GM18508 (cell line): Measurements from ENCODE around the gene XK.
"Not testable (repeated sequence)": the region's sequence is repeated elsewhere in the genome, so short reads cannot be mapped to it uniquely, and the experiment has no call there.

ENCODE experiments used
- ATAC-seq: cut with Tn5 transposase; IDR thresholded peaks from one replicate; pipeline ENCODE4 v1.9.1; 2021; ENCODE audit warnings: moderate number of reproducible peaks; ENCODE audit not compliant: insufficient read depth, unreplicated experiment

Gene XK

GRCh38 chrX:37752281-37752680, 66.7 kb downstream of the XK start:
- ATAC-seq, result no peak

- no peak for ATAC-seq
Measured at GRCh38 chrX:37752936-37753335, 67.3 kb downstream of the XK start.

GRCh38 chrX:37753384-37753783, 67.8 kb downstream of the XK start:
- ATAC-seq, result no peak

DNA sequence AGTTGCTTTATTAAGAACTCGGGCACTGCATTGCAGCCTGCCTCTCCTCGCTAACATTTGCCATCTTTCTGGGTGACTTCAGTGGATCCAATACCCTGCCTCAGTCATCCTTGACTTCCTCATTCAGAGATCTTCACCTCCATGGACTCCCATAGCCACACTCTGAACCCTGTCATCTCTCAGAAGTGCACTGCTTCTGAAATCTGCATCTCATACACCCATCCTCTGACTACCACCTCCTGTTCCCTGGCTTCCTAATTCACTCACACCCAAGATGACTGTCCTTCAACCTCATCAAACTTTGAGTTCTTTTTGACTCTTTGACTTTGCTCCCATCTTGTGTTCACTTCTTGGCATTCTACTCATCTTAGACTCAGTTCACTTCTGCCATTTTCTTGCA, 68.9 kb downstream of the XK start:
- peak; percentile 12 for ATAC-seq

- peak; percentile 87 for ATAC-seq
Measured at GRCh38 chrX:37755025-37755424, 69.4 kb downstream of the XK start.

DNA sequence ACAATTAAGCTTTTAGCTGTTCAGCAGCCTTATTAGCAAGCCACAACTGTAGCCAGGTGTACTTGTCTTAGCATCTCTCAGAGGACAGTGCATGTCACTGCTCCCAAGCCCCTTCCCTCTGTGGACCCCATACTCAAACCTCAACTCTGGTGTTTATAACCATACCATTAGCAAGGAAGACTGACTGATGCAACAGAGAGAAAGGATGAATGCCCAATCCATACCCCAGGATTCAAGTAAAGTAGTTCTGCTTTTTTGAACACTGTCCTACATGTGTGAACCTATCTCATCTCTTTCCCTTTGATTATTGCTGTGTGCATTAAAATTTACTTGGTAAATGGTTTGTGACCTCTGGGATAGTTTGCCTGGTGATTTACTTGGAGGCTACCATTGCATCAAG, 71.5 kb downstream of the XK start:
- ATAC-seq, result no peak

GRCh38 chrX:37759351-37759750, 73.8 kb downstream of the XK start:
- ATAC-seq, result no peak

- ATAC-seq, result no peak
Measured at GRCh38 chrX:37759878-37760418, 74.4 kb downstream of the XK start.

DNA sequence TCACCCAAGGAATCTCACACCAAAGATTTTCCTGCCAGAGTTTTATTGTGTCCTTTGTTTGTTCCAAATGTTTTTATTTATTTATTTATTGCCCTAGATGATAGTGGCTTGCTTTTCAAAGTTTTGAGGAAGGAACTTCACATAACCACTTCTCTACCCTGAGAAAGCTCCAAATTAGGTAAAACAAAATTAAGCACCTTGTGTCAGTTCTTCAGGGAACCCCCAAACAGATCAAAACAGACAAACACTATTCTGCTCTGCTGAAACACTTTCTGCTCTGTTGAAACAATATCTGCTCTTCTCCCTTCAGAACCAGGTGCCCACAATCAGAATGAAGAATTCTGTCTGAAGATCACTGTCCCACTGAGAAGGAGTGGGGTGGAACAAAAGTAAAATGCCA, 77.8 kb downstream of the XK start:
- ATAC-seq, result no peak

DNA sequence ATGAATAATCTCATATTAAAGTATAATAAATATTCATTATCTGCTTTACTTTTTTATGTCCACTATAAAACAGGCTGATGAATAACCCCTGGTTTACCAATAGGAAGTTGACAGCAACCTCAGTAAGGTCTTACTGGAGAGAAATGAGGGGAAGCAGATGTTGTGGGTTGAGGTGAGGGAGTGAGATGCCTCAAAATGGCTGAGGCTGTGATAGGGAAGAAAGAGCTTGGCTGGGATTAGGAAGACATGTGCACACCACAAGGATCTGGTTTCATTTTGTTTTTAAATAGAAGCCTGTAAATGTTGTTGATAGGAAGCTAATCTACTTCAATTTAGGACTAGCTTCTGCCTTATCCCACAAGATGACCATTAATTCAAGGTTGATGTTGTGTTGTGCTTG, 79.9 kb downstream of the XK start:
- no peak for ATAC-seq

GRCh38 chrX:37767430-37767829, 81.8 kb downstream of the XK start:
- ATAC-seq, result no peak

- ATAC-seq, result not testable (repeated sequence)
Measured at GRCh38 chrX:37768866-37769265, 83.3 kb downstream of the XK start.

- ATAC-seq, result peak; percentile 46
Measured at GRCh38 chrX:37776283-37776986, 90.8 kb downstream of the XK start.

GRCh38 chrX:37776987-37777325, 91.4 kb downstream of the XK start:
- ATAC-seq, result no peak

DNA sequence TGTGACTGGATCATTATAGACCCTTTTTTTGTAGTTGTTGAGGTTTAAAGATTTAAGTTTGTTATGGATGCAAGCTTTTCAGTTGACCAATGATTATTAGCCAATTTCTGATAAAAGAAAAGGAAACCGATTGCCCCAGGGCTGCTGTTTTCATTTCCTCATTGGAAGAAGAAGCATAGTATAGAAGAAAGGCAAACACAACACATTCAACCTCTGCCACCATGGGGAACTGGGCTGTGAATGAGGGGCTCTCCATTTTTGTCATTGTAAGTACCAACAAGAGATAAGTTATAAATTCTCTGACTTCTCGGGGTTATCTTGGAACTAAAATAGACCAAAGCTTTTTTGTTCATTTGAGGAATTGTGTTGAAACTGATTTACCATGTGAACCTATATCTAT, 94.3 kb downstream of the XK start, which contains the start of gene CYBB:
CYBB (plus strand) TSS at position 203 of the 400 bp plus-strand sequence; CDS start at position 222, 19 bp downstream.
- no peak for ATAC-seq

DNA sequence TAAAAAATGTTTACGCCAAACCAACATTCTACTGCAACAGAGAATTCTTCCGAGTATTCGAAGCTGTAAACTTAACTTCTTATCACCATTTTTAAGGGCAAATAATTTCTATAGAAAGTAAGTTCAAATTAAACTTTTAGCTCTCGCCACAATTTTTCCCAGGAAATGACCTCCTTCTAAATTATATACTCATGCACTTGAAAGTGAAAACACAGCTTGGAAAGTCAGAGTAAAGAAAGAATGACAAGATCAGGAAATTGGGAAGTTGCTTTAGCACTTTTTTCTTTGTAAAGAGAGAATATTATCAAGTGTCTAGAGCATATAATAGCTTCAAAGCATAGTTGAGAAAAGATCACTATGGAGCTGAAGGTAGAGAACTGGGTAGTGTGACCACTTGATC, 95.5 kb downstream of the XK start:
- no peak for ATAC-seq
